Ammon's horn (tissue), 1 donor: Measurements from ENCODE around the gene APPBP2.
"Not testable (repeated sequence)": the region's sequence is repeated elsewhere in the genome, so short reads cannot be mapped to it uniquely, and the experiment has no call there.

Source experiments
- DNase-seq: peaks from one replicate; pipeline ENCODE4 v3.0.0-alpha.2; 2016; ENCODE audit warnings: low spot score

APPBP2 gene

DNA sequence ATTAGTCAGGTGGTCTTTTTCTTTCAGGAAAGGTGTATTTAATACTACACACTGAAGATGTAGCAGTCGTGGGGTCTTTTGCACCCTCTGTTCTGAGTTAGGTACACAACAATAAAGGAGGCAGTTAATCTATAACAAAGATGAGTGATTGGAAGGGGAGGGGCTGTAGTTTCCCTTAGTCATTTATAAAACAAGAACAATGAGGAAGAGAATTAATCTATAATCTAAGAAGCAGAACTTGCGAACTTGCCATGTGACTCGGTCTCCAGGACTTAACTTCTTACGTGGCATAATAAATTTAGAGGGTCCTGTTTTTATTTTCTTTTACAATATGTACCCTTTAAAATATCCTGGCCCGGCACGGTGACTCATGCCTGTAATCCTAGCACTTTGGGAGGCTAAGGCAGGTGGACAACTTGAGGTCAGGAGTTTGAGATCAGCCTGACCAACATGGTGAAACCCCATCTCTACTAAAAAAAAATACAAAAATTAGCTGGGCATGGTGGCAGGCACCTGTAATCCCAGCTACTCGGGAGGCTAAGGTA is 8.6 kb upstream of the APPBP2 start:
- no peak for DNase-seq

DNA sequence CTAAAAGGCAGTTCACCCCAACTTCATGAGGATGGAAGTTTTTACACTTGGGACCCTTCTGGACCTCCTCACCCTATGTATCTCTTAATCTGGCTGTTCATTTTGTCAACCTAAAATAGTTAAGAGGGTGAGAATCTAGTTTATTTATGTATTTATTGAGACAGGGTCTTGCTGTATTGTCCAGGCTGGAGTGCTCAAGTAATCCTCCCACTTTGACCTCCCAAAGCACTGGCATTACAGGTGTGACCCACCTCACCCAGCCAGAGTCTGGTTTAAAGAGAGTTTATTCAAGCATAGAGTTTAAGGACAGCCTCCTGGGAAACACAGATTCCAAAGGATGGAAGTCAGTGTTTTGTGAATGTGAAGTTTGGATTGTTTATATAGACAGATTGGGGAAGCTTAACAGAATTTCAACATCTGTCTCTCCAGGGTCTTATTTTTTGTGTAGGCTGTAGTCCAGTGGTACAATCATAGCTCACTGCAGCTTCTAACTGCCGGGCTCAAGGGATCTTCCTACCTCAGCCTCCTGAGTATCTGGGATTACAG is 8.0 kb upstream of the APPBP2 start:
- no peak for DNase-seq

DNA sequence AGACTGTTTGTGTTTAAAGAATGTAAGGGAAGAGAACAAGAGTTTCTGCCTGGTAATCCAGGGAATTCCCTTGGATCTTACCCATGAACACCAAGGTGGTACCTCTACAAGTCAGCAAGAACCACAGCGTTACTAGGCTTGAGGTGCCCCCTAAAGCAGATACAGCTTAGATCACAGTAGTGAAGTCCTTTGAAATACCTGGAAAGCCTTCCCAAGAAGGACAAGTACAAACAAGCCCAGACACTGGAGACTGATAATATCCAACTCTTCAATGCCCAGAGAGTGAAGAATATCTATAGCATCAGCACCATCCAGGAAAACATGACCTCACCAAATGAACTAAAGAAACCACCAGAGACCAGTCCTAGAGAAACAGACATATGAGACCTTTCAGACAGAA is 3.8 kb upstream of the APPBP2 start:
- no peak for DNase-seq

DNA sequence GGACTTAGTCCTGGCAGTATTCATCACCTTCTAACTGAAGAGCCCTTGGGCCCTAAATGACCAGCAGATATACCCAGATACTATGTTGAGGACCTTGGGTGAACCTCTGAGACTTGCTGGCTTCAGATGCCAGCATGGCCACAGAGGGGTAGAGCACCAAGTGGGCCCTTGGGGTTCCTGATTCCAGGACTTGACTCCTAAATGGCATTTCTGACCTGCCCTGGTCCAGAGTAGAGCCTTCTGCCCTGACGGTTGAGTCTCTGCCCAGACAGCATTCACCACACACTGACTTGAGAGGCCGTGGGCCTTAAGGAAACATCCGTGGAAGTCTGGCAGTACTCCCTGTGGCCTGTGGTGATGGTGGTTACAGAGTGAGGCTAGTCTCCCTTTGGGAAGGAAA is 2.8 kb upstream of the APPBP2 start:
- DNase-seq = no peak

DNA sequence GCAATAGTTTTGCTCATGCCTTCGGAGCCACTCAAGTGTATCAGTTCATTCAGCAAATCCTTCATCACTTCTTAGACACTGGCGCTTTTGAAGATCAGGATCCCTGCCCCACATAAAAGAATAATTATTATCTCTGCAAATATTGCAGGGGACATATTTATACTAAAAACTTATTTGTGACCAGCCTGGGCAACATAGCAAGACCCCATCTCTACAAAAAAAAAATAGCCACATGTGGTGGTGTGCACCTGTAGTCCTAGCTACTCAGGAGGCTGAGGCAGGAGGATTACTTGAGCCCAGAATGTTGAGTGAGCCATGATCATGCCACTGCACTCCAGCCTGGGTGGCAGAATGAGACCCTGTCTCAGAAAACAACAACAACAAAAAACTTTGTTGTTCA is 1.7 kb upstream of the APPBP2 start:
- no peak for DNase-seq

DNA sequence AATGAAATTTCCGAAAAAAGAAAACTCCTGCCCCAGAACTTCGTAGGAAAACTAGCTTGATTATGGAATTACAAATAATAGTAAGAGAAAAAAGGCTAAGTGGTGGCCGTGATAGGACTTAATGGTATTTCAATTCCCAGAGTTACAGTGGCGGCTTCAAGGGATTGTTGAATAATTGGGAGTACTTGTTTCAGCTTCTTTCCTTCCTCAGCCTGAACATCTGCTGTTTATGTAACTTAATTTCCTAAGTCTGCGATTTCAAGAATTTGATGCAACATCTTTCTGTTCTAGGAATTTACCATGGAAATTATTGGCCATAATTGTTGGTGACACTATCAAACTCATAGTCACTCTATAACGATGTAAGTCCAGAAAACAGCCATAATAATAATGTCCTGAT is 684 bp upstream of the APPBP2 start:
- DNase-seq = no peak

DNA sequence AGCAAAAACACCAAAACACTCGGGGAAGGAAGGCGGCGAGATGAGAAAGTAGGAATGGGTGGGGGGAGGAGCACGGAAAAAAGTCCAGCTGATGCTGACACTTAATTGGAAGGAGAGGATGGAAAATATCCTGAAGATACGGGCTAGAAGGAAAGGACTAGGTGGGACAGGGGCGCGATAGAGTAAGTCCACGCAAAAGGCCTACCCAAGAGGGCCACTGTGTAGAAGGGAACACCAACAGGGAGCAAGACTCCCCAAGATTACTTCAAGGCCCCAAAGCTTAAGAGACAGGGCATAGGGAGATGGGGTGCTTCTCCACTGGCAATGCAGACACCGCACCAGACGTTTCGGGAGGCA is 736 bp downstream of the APPBP2 start:
- DNase-seq = no peak

DNA sequence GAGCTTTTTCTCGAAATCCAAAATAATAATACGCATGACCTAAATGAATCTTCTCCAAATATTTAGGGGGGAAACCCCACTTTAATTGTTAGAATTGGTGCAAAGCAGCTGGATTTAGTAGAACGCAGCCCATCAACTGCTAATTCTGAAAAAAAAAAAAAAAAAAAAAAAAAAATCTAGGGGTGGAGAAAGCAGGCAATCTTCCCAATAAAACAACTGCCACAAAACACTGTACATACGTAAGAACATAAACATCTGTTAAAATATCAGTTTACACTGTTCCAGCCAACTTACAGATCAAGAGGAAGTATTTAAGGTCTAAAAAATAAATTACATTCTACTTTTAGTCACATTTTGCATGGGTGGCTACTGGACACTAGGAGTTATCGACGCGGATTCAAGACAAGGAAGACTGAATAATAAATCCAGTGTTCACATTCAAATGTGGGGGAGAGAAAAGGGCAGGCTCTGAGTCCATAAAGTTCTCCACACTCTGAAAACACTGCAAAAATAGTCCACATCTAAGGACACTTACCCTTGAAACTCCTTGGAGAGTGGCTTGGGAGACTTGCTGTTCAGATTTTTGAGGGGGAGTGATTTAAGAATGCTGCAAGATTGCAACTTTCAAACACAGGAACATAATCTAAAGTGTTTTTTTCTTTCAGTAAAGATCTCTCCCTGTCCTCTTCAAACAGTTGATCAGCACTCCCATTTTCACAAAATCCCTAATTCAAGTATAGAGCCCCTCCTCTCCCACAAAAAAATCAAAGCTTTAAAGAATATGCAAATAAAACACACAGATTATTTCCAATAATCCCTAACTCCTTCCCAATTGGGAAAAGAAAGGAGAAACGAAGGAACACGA is 1.3 kb downstream of the APPBP2 start:
- peak; percentile 5 for DNase-seq

DNA sequence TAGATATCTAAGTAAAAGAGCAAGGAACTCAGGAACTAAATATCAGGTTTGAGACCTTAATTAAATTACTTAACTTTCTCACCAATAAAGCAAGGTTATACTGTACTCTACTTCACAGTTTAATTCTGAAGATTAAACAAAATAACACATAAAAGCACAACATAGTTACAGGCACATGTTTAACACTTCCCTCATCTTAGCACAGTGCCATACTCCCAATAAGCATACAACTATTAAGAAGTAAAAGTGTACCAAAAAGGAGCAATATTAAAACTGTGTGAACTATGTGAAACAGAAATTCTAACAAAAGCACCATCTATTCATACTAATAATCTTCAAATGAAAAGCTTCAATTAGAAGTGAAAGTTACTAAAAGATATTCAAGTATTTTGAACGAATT is 2.2 kb downstream of the APPBP2 start:
- DNase-seq = no peak

DNA sequence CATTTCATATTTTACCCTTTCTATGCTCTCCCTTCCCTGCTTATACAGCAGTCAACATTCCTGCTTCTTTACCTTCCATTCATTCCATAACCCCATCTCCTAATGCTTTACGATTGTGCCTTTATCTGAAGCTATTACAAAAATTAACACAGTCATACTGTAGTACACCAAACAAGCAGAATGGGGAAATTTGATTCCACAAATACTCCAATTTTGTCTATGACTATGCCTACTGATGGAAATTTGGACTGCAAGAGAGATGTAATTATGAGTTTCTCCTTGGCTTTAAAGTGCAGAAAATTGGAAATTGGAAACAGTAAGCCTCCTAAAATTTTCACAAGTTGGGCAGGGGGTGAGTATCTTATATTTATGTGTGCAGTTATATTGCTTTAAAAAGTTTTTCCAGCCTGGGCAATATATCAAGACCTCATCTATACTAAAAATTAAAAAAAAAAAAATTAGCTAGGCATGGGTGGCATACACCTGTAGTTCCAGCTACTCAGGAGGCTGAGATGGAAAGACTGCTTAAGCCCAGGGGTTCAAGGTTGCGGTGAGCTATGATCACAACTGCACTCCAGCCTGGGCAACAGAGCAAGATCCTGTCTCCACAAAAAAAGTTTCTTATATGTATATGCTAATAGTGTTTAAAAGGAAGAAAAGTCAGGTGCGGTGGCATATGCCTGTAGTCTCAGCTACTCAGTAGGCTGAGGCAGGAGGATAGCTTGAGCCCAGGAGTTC is 3.0 kb downstream of the APPBP2 start:
- no peak for DNase-seq

DNA sequence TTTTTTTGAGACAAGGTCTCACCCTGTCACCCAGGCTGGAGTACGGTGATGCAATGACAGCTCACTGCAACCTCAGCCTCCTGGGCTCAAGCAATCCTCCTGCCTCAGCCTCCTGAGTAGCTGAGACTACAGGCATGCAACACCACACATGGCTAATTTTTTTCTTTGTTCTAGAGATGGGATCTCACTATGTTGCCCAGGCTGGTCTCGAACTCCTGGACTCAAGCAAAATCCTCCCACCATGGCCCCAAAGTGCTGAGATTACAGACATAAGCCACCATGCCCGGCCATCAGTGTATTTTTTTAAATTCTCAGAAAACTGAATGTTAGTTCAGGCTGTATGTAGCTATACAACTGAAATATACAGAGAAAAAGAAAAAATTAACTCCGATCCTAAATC is 6.2 kb downstream of the APPBP2 start:
- DNase-seq = no peak

DNA sequence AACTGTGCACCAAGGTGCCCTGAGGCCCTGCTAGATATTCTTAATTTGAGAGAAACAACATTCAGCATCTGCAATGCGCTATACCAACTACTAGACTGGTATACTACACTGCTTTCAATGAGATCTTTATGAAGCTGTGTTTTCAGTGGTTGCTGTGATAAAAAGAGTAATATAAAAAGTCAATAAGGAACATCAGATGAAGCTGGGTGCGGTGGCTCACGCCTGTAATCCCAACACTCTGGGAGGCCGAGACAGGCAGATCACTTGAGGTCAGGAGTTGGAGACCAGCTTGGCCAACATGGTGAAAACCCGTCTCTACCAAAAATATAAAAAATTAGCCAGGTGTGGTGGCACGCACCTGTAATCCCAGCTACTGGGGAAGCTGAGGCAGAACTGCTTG is 10.4 kb downstream of the APPBP2 start:
- not testable (repeated sequence) for DNase-seq

DNA sequence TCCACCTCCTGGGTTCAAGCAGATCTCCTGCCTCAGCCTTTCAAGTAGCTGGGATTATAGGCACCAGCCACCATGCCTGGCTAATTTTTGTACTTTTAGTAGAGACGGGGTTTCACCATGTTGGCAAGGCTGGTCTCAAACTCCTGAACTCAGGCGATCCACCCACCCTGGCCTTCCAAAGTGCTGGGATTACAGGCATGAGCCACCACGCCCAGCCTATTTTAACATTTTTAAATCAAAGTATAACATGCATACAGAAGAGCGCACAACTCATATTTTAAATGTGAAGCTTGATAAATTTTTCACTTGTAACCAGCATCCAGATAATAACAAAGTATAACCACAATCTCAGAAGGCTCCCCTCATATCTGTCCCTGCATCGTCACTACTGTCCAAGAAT is 10.8 kb downstream of the APPBP2 start:
- not testable (repeated sequence) for DNase-seq

DNA sequence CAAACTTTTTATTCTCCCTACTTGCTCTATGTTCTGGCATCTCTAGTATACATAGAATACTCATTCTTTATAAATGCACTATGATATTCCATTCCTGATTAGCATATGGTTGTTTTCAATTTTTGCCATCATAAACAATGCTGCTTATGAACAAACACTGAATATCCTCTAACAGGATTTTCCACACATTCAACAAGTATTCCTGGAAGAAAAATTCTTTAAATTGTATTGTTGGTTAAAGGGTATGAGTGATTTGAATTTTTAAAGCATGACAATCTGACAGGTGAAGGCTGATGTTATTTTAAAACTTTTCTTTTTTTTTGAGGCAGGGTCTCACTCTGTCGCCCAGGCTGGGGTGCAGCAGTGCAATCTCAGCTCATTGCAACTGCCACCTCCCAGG is 11.5 kb downstream of the APPBP2 start:
- DNase-seq = no peak

DNA sequence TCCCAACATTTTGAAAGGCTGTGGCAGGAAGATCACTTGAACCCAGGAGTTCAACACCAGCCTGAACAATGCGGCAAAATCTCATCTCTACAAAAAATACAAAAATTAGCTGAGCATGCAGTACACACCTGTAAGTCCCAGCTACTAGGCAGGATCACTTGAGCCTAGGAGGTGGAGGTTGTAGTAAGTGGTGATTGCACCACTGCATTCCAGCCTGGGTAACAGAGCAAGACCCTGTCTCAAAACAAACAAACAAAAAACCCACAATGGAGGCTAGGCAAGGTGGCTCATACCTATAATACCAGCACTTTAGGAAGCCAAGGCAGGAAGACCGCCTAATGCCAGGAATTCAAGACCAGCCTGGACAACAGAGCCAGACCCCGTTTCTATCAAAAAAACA is 12.0 kb downstream of the APPBP2 start:
- no peak for DNase-seq

DNA sequence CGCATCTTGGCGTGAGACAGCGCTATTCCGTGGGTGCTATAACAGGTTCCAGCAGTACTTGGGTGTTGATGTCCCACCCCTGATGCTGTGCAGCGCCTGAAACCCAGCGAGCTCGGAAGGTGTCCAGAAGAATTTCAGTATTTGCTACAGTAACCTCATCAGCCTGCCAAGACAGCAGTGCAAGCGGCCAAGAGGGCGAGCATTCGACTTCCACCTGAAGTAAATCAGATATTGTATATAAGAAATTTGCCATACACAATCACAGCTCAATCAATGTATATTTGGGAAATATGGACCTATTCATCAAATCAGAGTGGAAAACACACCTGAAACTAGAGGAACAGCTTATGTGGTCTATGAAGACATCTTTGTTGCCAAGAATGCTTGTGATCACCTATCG is 13.0 kb downstream of the APPBP2 start:
- DNase-seq = no peak

DNA sequence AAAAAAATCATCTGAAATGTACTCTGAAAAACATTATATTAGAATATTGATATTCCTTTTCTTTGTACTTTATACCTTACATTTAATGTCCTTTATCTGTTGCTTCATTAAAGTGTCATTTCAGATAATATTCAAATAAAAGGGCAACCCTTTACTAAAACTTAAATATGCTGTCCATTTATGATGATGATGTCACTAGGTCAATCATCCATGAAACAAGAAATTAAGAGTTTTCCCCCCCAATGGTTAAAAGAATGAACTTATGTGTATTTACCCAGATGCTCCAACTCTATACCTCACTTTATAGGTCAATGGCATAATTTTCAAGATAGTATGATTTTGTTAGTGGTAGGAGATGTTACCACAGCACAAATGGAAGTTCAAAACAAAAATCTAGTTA is 15.3 kb downstream of the APPBP2 start:
- no peak for DNase-seq

DNA sequence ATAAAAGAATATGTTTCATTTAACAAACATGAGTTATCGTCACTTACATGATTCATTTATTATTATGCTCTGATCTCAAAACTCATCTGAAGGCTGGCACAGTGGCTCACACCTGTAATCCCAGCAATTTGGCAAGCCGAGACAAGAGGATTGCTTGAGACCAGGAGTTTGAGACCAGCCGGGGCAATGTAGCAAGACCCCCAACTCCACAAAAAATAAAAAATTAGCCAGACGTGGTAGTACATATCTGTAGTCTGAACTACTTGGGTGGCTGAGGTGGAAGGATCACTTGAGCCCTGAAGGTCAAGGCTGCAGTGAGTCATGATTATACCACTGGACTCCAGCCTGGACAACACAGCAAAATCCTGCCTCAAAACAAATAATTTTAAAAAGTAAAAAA is 16.0 kb downstream of the APPBP2 start:
- DNase-seq = no peak

DNA sequence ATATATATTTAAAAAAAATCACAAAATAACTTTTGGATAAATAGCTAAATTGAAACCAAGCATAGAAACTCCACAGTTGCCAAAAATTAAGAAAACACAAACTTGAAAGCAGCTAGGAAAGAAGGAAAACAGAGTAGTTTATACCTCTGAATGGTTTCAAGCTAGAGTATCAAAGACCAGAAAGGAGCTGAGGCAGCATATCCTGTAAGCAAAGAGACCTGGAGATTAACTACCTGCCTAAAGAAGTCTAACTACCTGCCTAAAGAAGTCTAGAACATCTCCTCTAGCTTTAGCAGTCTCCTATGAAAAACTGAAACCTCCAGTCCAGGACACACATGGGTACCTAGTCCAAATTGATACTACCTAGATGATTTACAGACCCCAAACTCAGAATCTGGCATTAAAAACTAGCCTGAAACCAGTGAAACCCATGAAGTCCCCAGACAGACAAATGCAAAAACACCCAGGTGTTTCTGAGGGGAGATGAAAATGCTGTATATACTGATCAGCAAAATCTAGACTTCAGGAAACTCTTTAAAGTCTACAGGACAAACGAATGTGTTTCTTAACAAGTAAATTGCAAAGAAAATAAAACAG is 17.6 kb downstream of the APPBP2 start:
- no peak for DNase-seq

DNA sequence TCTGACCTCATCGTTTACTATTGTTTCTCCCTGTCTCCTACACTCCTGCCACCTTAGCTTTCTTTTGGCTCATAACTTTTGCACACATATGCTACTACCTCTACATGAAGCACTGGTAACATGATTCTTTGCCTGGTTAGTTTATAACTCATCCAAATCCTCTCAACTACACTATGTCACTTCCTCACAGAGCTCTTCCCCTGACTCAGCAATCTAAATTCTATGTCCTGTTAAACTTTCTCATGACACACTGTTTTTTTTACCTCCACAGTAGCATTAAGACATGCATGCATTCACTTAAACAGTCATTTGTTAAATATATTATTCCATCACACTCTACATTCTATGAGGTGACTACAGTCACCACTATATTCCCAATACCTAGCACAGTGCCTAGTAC is 19.7 kb downstream of the APPBP2 start:
- DNase-seq = no peak

DNA sequence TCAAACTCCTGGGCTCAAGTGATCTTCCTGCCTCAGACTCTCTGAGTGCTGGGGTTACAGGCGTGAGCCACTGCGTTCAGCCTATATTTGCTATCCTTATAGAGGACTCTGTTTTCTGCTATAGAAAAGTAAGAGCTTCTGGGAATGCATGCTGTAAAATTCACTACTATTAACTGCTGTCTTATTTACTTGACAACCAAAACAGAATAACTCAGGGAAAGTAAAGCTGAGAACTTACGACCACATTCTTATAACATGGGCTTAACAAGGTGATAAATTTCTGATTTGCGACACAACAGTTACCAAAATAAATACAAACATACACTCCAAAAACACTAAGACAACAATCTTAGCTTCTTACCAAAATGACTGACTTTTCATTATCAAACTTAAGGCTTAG is 23.9 kb downstream of the APPBP2 start:
- DNase-seq = no peak

DNA sequence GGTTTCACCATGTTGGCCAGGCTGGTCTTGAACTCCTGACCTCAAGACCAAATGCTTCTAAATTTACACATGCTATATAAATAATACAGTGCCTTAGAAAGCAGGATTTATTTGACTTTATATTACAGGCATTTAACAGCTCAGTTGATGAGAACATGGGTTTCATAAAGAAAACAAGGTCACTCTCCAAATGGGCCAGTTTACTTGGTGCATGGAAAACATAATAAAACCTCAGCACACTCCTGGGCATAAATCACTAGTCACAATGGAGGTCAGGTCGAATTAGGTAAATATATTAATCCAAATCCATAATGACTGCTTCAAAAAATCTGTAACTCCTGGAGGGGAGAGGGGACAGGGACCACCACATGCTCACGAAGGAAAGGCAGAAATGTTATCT is 24.5 kb downstream of the APPBP2 start:
- no peak for DNase-seq

DNA sequence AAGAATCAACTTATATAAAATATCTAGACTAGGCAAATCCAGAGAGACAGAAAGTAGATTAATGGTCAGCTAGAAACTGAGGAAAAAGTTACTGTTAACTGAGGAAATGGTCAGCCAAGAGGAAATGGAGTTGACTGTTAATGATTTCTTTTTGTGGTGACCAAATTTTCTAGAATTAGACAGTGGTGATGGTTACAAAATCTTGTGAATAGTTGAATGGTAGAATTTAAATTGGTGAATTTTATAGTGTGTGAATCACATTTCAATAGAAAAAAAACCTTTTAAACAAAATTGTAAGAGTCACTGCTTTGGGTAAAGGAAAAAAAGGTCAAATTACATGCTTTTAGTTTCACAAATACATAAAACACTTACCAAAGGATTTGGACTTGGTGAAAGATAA is 30.0 kb downstream of the APPBP2 start:
- no peak for DNase-seq
